Stomach smooth muscle (tissue), 2 donors: ENCODE measurements around the gene SPATA33.

Experiments
- H3K27ac ChIP-seq: one replicate; pipeline ENCODE4 v1.7.0; 2013; ENCODE audit warnings: mild to moderate bottlenecking, low read length, inconsistent platforms
- H3K27me3 ChIP-seq, 2 donors: one replicate each; pipeline ENCODE4 v1.7.0; 2013; ENCODE audit warnings: low read length in 2 of 2; ENCODE audit not compliant: insufficient read depth in 2 of 2, control insufficient read depth in 1 of 2
- H3K36me3 ChIP-seq, 2 donors: one replicate each; pipeline ENCODE4 v1.7.0; 2013; ENCODE audit warnings: low read length in 2 of 2; ENCODE audit not compliant: control insufficient read depth in 2 of 2, insufficient read depth in 2 of 2
- H3K4me1 ChIP-seq: one replicate; pipeline ENCODE4 v1.7.0; 2013; ENCODE audit warnings: low read length; ENCODE audit not compliant: control insufficient read depth, insufficient read depth
- H3K4me3 ChIP-seq, 2 donors: one replicate each; pipeline ENCODE4 v1.7.0; 2013; ENCODE audit warnings: low read length in 2 of 2
- H3K9ac ChIP-seq, 2 donors: one replicate each; pipeline ENCODE4 v1.7.0; 2013; ENCODE audit warnings: low read length in 2 of 2, mild to moderate bottlenecking in 1 of 2
- H3K9me3 ChIP-seq, 2 donors: one replicate each; pipeline ENCODE4 v1.7.0; 2013; ENCODE audit warnings: low read length in 2 of 2; ENCODE audit not compliant: control insufficient read depth in 2 of 2
- donor health status: healthy.
- donor health status: Pancreatic carcinoma.

The SPATA33 gene

DNA sequence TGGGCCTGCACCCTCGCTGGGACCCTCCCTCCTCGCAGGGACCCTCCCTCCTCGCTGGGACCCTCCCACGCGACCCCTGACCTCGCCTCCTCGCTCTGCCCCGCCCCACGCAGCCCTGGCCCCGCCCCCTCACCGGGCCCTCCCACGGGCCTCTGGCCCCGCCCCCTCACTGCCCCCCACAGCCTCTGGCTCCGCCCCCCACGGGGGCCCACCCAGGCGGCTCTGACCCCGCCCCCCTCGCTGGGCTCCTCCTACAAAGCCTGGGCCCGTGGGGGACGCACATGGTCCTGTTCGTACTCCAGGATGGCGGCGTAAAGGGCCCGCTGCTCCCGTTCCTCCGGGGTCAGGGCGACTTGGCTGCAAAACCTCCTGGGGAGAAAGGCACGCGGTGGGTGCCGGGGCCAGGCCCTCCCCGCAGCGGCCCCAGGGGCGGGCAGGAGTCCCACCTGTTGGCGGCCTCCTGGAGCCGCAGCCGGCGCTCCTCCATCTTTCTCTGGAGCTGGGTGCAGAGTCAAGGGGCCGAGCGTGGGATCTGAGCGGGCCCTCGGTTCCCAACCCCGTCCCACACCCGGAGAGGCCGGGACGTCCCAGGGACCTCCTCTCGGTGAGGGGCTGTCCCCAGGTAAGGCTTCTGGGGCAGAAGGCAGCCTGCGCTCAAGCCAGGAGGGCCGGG is 54.1 kb downstream of the SPATA33 start:
- Histone ChIP-seq H3K27me3 (peaks cover 0 to 7% of the 10 kb centered on the region in 2 donors), H3K9me3 (no peaks in the 10 kb centered on the region), H3K4me3 (peak overlapping the region in 1 of 2 donors; percentile 15), H3K36me3 (no peaks in the 10 kb centered on the region), H3K27ac (no peak overlapping the region), H3K9ac (no peak overlapping the region), H3K4me1 (peaks cover 3% of the 10 kb centered on the region)

DNA sequence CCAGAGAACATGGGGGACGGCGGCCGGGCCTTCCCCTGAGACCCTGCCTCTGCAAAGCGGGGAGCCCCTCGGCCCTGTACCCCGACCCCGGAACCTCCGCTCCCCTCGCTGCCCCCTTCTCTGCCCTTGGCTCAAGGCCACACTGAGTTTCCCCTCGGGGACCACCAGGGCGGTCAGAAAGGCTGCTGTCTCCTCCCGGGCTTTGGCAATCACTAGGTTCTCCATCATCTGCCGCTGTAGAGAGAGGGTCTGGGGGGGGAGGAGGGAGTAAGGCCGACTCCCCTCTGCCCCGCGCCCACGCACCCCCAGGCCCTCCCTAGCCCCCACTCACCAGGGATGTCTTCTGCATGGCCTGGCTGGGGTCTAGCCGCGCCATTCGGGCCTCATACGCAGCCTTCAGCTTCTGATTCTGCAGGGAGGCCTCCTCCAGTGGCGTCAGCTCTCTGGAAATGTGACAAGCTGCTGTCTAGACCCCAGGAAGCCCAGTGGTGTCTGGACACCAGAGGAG is 54.7 kb downstream of the SPATA33 start:
- Histone ChIP-seq H3K4me3 (no peak overlapping the region), H3K27me3 (peaks cover 0 to 7% of the 10 kb centered on the region in 2 donors), H3K27ac (no peak overlapping the region), H3K9ac (no peak overlapping the region), H3K9me3 (no peaks in the 10 kb centered on the region), H3K36me3 (no peaks in the 10 kb centered on the region), H3K4me1 (peaks cover 3% of the 10 kb centered on the region)

DNA sequence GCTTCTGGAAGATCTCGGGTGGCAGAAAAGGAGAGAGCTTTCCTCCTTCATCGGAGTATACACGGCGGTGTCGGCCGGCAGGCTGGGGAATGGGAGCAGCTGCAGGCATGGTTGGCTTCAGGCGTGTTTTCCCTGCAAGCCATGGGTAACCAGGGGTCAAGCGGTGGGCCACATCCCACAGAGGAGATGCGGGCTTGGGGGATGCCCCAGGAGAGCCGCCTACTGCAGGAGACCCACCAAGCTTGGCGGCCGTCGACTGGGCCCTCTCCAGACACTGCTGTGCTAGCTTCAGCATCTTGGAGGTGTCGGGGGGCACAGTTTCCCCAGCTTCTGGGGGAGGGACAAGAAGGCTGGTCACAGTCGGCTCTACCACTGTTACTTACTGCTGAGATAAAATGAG is 58.9 kb downstream of the SPATA33 start:
- H3K9me3 ChIP-seq: no peaks in the 10 kb centered on the region
- no peaks in the 10 kb centered on the region for H3K36me3 ChIP-seq
- no peak overlapping the region for H3K27ac ChIP-seq
- no peak overlapping the region for H3K9ac ChIP-seq
- H3K4me1 ChIP-seq: peaks cover 11% of the 10 kb centered on the region
- H3K27me3 ChIP-seq: peaks cover 0 to 7% of the 10 kb centered on the region in 2 donors
- H3K4me3 ChIP-seq: no peak overlapping the region

DNA sequence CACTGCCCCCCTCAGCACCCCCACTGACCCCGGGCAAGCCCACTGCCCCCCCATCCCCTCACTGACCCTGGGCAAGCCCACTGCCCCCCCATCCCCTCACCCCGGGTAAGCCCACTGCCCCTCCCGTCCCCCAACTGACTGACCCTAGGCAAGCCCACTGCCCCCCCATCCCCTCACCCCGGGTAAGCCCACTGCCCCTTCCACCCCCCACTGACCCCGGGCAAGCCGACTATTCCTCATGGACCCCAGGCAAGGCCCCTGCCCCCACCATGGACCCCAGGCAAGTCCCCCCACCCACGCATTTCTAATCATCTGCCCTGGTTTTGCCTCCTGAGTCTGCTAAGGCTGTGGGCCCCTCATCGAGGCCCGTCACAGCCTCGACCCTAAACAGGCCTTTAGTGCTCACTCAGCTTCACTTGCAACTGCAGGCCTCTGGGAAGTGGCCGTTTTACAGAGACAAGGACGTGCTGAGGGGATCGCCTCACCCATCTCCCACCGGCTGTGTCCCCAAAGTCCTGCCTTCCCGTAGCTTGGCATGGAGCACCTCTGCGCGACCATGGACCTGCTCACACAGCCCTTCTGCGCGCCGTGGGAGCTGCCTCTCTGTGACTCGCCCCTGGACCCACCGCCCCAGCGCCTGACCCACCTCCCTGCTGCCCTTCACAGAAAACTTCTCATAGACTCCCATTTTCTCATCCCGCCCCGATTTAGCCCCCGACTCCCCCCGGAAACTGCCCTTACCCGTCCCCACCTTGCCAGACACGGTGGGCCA is 59.5 kb downstream of the SPATA33 start:
- no peaks in the 10 kb centered on the region for H3K36me3 ChIP-seq
- H3K4me3 ChIP-seq: no peak overlapping the region
- H3K9ac ChIP-seq: no peak overlapping the region
- peaks cover 13% of the 10 kb centered on the region for H3K4me1 ChIP-seq
- no peaks in the 10 kb centered on the region for H3K9me3 ChIP-seq
- peaks cover 0 to 2% of the 10 kb centered on the region in 2 donors for H3K27me3 ChIP-seq
- H3K27ac ChIP-seq: no peak overlapping the region

DNA sequence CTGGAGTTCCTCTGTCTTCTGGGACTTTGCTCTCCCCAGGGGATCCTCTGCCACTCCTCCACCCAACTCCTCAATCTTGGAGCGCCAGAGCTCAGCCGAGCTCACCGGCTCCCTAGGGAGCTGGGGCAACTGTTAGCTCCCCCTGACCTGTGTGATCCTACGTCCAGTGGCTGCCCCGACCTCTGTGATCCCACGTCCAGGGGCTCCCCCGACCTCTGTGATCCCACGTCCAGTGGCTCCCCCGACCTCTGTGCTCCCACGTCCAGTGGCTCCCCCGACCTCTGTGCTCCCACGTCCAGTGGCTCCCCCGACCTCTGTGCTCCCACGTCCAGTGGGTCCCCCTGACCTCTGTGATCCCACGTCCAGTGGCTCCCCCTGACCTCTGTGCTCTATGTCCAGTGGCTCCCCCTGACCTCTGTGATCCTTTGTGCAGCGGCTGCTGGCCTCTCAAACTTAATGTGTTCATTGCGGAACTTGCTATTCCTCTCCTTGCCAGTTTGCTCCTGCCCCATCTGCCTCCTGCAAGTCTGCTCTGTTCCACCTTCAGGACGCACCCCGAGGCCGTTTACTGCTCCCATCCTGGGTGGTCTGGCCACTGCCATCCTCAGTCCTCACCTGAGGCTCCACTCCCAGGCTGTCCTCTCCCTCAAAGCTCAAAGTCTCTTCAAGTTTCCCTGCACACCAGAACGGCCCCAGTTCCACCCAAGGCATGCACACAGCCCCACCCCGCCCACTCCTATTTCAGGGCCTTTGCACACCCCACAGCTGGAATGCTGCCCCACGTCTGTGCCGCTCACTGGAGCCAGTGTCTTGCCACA is 60.3 kb downstream of the SPATA33 start:
- H3K36me3 ChIP-seq: peaks cover 0 to 3% of the 10 kb centered on the region in 2 donors
- no peak overlapping the region for H3K4me3 ChIP-seq
- H3K4me1 ChIP-seq: peaks cover 19% of the 10 kb centered on the region
- no peaks in the 10 kb centered on the region for H3K27me3 ChIP-seq
- no peak overlapping the region for H3K27ac ChIP-seq
- H3K9me3 ChIP-seq: no peaks in the 10 kb centered on the region
- no peak overlapping the region for H3K9ac ChIP-seq
